ENCODE data around the gene SEC14L1.

Gene SEC14L1

GRCh38 chr17:77216486-77216885 is 75.7 kb downstream of the SEC14L1 start:
- DNase-seq: no peak

- no peak for DNase-seq
Measured at GRCh38 chr17:77217123-77217522, 76.4 kb downstream of the SEC14L1 start.

- no peak for DNase-seq
Measured at GRCh38 chr17:77217566-77217965, 76.8 kb downstream of the SEC14L1 start.

- DNase-seq: no peak
Measured at GRCh38 chr17:77218902-77219301, 78.1 kb downstream of the SEC14L1 start.

GRCh38 chr17:77222356-77222755 is 81.6 kb downstream of the SEC14L1 start:
- DNase-seq: no peak

- DNase-seq: no peak
Measured at GRCh38 chr17:77223642-77224420, 83.1 kb downstream of the SEC14L1 start.

- DNase-seq: no peak
Measured at GRCh38 chr17:77225265-77225664, 84.5 kb downstream of the SEC14L1 start.

GRCh38 chr17:77227461-77228240 is 86.9 kb downstream of the SEC14L1 start:
- DNase-seq: no peak

- no peak for DNase-seq
Measured at GRCh38 chr17:77228241-77228752, 87.5 kb downstream of the SEC14L1 start.

- DNase-seq: no peak
Measured at GRCh38 chr17:77228816-77229215, 88.0 kb downstream of the SEC14L1 start.

- no peak for DNase-seq
Measured at GRCh38 chr17:77229786-77230435, 89.1 kb downstream of the SEC14L1 start.

GRCh38 chr17:77230436-77230830 is 89.7 kb downstream of the SEC14L1 start:
- DNase-seq: no peak

- no peak for DNase-seq
Measured at GRCh38 chr17:77231076-77231871, 90.5 kb downstream of the SEC14L1 start.

GRCh38 chr17:77233127-77233526 is 92.4 kb downstream of the SEC14L1 start:
- no peak for DNase-seq

GRCh38 chr17:77233635-77234334 is 93.0 kb downstream of the SEC14L1 start:
- DNase-seq: peak; percentile 21

GRCh38 chr17:77234695-77235094 is 93.9 kb downstream of the SEC14L1 start:
- no peak for DNase-seq

GRCh38 chr17:77235370-77235941 is 94.7 kb downstream of the SEC14L1 start:
- DNase-seq: no peak

- DNase-seq: no peak
Measured at GRCh38 chr17:77237232-77238008, 96.7 kb downstream of the SEC14L1 start.

- DNase-seq: no peak
Measured at GRCh38 chr17:77240976-77241375, 100.2 kb downstream of the SEC14L1 start.

- no peak for DNase-seq
Measured at GRCh38 chr17:77242118-77242851, 101.5 kb downstream of the SEC14L1 start.

All from CD4-positive, alpha-beta T cell treated with Interleukin-15 for 1 hour (primary cell).